GM21360 (cell line): ENCODE measurements around the gene FAM13C.

Experiments used
- ATAC-seq: cut with Tn5 transposase; IDR thresholded peaks from one replicate; pipeline ENCODE4 v1.9.1; 2021; ENCODE audit warnings: mild to moderate bottlenecking, moderate library complexity; ENCODE audit not compliant: unreplicated experiment

Gene FAM13C

DNA sequence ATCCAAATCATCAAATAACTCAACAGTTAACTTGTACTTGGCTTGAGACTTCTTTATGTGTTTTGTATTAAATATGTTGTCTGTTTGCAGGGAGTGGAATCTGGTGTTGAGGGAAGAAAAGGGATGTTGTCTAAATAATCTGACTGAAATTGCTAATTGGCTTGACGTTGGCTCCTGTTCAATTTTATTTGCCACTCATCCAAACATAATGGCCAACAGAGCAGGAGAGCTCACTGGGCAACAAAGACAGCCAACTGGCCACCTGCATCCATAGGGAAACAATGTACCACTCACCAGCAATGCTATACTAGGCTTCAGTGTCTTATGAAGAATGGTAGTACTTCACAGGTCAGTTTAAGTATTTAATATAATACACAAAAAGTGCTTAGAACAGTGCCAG lies 80.5 kb downstream of the FAM13C start:
- no peak for ATAC-seq

DNA sequence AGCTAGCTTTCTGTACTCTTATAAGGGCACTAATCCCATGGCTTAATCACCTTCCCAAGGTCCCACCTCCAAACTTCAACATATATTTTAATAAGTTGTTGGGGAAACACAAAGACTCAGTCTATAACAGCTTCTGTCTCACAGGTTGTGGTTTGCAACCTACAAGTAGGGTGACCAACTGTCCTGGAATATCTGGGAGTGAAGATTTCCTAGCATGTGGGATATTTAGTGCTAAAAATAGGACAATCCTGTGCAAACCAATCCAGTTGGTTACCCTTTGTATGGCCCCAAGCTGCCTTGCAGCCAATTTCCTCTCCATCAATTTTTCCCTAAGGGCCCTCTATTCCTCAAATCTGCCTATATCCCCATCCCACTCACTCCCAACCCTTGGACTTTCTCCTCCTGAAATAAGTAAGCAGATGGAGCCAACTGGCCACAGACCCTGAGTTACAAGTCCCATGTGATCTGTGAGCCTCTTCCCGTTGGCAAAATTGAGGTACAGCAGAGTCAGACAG lies 82.3 kb downstream of the FAM13C start:
- ATAC-seq: no peak

DNA sequence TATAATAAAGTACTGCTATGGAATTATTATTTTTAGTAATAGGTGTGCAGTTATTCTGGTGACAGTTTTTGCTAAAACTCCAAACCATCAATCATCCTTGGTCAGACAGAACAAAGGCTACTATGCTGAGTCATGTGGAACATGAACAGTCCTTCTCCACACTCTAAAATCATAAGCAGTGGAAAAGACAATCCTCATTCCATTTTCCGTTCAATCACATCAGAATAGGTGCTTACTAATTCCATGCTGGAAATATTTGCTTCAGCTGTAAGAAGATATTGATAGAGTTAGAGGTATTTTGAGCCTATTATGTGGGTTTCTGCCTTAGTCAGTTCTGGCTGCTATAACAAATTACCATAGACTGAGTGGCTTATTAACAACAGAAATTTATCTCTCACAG lies 82.9 kb downstream of the FAM13C start:
- no peak for ATAC-seq

DNA sequence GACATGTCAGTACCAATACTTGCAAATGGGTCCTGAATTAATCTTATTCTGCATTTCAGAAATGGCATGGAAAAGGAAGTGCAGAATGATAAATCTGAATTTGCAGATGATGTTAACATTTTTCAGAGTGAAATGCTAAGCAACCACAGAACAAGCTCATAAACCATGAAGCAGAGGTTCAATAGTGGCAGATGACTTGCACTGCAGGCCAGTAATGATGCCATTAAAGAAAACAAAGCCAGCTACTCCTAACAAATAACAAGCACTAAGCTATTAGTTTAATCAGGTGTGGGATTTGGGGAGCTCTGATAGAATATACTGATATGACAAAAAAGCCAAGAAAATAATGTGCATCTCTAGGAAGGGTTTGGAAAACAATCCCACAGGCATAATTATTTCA lies 85.4 kb downstream of the FAM13C start:
- no peak for ATAC-seq

DNA sequence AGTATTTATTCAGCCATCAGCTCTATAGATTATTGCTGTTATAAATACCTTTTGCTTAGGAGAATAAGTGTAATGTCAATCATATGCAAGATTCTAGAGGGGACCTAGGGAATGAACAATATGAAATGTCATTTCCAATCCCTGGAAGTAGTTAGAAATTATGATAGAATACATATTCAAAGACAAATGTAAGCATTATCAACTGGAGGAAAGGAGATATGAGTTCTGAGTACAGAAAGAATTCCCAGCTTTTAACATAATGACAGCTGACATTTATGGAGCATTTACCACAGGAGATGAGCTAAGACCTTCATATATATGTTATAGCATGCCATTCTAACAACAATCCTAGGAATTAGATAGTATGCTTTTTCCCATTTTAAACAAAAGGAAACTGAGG lies 86.2 kb downstream of the FAM13C start:
- ATAC-seq: no peak

DNA sequence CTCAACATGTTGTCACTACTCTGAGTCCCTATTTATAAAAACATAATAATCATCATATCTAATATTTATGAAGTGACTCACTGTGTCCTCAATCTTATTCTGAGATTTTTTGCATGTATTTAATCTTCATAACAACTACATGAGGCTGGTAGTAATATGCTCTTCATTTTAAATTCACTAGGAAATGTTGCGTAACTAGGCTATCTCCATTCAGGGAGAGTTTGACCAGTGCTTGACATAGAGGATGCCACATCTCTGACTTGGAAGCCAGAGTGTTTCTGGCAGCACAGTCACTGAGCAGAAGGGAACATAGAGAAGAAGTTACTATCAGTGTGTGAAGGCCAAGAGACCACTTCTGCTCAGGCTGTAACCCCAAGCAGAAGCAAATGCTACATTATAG lies 88.9 kb downstream of the FAM13C start:
- no peak for ATAC-seq

DNA sequence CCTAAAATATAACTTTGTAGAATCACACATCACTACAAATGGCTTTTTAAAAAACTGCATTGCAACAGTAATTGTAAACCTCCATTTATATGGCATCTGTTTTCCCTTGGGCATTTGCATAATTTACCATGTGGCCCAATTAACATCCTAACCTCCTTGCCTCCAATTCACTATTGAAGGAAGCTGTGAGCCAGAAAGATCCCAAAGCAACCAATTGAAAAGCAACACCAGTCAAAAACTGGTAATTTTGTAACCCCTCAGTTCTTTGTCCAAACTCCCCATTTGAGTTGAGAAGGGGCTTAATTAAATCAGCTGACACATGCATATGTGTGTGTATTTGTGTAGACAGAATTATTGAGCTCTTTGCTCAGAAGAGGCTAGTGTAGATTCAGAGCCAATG lies 90.3 kb downstream of the FAM13C start:
- ATAC-seq: no peak

DNA sequence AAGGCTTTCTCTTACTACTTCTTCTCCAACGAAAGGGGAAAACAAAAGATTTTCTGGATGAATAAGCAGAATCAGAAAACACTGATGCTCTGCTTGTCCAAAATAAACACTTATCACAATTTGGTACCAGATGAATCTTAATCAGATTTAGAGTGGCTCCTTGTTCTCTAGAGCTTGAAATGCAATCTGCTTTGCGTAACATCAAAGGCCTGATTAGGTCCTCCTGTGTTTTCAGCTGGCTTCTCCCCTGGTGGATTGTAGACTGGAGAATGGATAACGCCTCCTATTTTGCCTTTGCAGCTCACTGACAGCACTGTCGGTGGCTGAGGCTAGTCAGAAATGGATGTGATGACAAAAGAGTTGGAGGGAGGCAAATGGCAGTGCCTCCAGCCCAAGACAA lies 91.2 kb downstream of the FAM13C start:
- no peak for ATAC-seq

DNA sequence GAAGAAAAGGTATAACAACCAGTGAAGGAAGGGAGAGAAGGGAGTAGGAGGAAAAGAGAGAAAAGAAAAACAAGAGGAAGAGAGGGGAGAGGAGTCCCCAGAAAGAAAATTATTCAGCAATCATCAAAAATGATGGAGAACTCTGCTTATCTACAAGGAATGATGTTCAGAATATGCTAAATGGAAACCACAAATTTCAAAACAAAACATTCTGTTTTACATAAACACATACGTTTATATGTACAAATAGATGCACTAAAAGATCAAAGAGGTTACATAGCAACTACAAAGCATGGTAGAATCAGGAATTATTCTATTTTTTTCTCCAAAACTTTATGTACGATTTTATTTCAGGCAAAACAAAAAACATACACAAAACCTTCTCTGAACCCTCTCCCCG lies 91.9 kb downstream of the FAM13C start:
- no peak for ATAC-seq

DNA sequence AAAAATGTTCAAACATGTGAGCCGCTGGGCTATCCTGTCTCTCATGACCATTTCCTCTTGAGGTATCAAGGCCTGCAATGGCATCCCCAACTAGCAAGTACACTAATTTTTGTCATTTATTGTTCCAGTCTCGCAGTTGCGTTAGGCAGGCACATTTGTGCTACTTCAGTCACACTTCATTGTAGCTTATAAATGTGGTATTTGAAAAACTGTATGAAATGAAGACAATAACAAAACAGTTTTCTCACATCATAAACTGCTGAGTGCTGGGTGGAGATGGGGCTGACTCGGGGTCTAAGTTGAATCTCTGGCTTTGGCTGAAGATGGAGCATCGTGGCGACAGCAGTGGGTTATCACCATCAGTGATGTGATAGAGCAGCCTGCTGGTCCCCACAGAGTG lies 92.7 kb downstream of the FAM13C start:
- ATAC-seq: no peak

DNA sequence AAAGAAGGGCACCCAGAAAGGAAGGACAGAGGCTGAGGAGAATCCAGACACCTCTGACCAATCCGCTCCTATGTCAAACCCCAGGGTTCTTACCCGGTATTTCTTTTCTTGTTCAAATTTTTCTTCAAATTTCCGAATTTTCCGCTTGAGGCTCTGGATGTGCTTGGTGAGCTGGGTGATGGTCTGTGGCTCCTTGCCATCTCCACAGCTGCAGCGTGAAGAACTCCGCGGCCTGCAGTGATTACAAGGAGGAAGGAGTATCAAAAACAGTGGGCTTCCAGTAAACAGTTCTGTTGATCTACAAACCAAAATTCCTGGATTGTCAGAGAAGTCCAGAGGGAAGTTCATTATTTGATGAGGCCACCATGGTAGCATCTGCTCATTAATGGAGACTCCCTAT lies 93.9 kb downstream of the FAM13C start:
- ATAC-seq: no peak

DNA sequence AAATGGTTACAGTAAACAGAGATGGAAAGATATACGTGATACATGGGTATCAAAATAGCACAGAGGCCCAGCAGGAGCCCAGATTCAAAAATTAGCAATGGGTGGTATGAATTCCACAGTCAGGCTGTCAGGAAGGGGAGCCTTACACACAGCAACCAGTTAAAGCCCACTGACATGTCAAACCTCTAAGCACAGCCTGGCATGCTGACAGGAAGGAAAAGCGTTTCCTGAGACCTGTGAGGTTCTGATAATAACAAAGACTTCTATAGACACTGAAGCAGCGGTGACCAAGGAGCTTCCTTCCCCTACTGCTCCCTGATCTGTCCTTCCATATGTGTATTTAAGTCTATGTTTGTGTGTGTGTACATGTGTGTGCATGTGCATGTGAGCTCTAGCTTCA lies 96.0 kb downstream of the FAM13C start:
- no peak for ATAC-seq

DNA sequence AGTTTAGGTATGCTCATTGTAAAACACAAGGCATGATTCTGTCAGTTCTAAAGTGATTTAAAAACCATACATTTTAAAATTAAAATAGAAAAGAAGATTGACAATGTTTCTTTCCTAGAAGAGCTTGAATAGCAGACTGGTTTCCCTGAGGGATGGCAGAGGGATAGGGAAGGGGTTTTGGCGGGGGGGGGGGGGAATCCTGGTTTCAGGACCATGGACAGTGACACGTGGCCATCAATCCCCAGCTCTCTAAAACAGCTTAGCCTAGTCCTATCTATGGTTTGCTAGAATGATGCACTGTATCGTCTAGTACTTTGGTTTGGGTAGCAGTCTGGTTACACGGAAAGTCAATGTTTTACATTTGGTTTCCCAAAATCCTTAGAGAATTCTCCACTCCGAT lies 97.2 kb downstream of the FAM13C start:
- no peak for ATAC-seq

DNA sequence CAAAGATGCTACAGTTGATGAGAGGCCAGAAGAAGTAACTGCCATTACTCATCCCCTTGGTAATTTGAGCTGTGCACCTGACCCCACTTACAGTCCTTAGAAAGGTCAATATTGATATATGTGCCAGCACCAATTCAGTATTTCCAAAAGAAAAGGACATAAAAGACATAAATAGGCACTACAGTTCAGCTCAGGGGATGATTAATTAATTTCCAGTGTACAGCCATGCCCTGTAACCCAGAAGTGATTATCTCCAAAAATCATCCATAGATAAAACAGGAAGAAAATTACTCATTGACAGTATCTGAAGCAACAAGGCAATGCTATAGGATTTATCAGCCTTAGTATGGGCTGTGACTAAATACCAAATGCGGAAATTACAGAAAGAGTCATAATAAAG lies 103.5 kb downstream of the FAM13C start:
- no peak for ATAC-seq

DNA sequence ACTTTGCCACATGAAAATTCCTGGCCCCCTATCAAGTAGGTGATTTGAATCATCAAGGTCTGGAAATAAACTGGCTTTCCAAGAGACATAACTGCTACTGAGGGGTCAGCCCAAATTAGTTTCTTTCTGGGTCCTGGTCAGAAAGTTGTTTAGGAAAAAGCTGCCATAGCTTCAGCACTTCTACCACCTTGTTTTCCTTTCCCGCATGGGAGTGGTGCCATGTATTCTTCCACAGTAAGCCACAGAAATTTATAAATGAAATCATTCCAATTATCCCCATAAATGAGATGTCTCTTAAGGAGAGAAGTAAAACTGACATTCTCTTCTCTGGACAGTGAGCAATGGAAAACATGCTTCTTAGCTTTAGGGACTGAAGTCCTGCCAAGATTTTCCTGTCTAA lies 105.1 kb downstream of the FAM13C start:
- no peak for ATAC-seq

DNA sequence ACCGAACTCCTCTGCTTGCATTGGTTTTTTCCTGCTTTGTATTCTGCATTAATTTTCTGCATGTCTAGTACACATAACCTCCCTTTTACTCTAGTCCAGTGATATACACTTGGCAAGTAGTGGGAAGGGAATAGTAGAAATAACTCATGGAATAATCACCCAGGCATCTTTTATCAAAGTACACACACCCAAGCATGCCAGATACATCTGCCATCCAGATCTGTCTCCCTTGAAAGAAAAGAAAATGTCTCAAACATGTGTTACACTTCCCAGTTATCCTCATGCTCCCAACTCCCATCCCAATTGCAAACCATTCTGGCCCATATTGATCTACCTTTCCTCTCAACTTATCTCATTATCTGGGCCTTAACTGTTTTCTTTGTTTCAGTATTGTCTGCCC lies 106.9 kb downstream of the FAM13C start:
- no peak for ATAC-seq

DNA sequence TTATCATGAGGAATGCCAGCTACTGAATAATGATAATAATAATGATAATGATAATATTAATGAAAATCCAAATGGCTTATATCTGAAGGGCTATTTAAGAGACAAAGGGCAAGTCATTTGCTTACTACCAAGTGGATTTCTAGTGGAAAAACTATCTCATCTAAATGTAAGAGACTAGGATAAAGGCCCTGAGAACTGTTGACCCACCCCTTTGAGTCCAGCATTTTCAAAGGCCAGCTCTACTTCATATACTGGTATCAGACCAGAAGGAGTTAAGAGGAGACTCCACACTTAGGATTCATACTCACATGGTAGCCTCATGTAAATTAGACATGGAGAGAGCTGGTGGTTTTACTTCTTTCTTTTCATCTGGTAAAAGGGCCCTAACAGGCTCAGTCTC lies 109.9 kb downstream of the FAM13C start:
- no peak for ATAC-seq

DNA sequence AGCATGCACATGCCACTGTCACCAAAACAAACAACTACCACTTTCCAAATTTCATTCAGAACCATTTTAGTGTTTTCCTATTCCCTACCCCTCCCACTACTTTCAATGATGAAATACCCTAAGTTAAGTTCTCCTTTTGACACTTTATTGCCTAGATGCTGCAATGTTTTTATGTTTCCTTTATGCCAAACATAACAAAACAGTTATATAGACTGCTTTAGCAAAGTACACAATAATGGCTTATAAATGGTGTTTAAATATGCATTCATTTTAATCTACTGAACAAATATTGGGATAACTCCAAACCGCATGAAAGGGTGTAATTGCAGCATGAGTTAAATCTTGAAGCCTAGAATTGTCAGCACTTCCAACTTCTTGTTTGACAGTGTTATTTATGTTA lies 116.7 kb downstream of the FAM13C start:
- no peak for ATAC-seq

DNA sequence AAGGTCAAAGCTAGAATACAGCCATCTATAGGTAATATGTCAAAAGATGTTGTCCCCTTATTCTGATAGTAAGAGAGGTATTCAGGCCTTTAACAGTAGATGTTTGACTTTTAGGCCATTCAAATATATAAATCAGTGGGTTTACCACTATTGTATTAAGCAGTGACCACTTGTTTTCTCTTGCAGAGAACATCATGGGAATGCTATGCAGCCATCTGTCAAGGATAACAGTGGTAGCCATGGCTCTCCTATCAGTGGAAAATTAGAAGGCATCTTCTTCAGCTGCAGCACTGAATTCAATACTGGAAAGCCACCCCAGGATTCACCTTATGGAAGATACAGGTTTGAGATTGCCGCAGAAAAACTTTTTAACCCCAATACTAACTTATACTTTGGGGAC lies 117.5 kb downstream of the FAM13C start:
- no peak for ATAC-seq

DNA sequence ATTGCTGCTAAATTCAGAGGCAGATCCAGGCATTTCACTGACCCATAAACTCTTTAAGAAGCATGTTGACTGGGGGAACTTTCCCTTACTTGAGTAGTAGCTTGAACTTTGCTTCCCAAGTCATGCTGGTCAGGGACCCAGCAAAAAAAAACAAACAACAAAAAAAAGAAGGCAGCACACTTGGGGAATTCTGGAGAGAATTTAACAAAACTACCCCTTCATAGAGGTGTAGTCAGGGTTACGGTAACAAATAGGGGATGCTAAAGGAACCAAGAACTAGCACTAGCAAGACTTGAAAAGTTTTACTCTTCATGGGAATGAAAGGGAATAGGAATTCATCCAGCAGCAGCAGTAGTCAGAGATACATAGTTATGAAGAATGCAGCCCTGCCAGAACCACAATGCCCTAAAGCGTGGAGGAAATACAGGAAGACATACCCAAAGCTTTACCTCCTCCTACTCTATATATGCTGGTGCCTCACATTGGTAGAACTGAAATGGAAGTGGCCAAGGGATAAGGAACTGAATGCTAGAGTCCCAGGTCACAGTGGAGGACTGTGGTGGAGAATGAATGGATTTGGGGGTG lies 118.6 kb downstream of the FAM13C start:
- no peak for ATAC-seq

DNA sequence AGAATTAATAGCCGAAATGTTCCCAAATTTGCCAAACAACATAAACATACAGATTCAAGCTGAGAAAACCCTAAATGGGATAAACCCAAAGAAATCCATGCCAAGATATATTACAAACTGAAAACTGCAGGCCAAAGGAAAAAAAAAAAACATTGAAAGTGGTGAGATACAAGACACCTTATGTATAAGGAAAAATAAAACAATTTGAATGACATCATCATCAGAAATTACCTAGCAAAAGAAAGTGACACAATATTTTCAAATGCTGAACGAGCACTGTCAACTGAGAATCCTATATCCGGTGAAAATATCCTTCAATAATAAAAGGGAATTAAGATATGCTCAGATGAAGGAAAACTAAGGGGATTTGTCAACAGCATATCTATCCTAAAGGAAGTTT lies 119.4 kb downstream of the FAM13C start:
- no peak for ATAC-seq

DNA sequence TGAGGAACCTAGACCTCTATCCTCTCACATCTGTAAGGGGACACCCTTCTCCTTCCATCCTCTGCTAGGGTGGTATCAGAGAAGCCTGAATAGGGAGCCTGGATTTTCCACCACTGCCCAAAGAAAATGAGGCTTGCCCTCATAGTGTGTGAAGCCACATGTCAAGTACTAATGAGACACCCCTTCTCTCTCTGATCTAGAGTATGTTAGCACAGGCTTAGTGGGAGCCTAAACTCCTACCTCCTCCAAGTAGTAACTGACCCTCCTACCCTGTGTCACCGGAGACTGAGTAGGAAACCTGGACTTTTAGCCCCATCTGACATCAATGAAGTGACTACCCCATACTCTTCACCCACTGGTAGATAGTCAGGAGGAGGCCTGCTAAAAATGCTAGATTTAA lies 120.3 kb downstream of the FAM13C start:
- no peak for ATAC-seq

DNA sequence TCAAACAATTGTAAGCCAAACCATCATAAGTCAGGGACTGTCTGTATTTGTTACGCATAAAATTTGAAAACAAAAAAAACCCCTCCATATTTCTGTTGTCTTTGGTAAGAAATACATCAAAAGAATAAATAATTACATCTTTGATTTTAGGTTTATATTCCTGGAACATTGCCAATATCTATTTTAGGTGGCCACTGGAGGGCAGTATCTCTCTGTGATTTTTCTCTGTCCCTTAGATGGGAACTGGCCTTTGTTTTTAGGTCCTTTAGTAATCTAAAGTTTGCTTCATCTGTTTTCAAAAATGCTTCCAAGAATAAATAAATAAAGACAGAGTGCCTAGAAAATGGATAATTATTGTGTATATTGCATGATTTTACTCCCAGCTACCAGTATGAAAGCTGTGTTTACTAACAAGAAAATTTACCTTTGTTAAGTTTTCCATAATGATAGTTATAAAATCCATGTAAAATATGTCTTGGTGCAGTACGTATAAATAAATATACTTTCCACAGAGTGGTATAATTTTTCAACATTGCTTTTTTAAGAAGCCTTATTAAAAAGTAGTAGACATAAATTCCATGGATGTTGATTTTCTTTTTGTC lies 121.7 kb downstream of the FAM13C start:
- no peak for ATAC-seq
